ENCODE results near the gene CGB8. TPM values are rescaled to one million over a fixed set of nuclear protein-coding genes. Genes with fewer than 3 reads are reported as not detected.
A peak's percentile ranks its signal among the peaks of the same experiment; 100 is the strongest.

The CGB8 gene
- total RNA-seq, 1 donor from 2014 or later, result not detected

DNA sequence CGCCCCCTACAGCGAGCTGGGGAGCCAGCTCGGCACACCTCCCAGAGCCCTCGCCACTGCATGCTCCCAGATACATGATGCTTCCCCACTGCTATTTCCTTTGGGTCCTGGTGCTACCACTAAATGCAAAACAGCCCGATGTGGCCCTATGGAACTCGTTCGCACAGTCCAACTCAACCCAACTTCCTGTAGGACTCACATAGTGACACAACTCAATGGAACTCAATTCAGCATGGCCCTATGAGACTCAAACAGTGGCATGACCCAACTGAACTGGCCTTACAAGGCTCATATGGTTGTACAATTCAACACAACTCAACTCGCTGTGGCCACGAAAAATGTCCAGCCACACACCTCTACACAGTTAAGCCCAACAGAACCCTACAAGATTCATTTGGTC lies 20.1 kb upstream of the CGB8 start:
- DNase-seq (ENCODE audit: extremely low spot score, unreplicated experiment), result no peak
- Mint-ChIP-seq H3K27ac (ENCODE audit: unreplicated experiment) (no peak overlapping the region), H3K4me3 (ENCODE audit: unreplicated experiment) (no peak overlapping the region), H3K9me3 (ENCODE audit: unreplicated experiment) (peaks cover 7% of the 10 kb centered on the region), H3K36me3 (ENCODE audit: unreplicated experiment) (peaks cover 4% of the 10 kb centered on the region), H3K27me3 (ENCODE audit: unreplicated experiment) (peaks cover 66% of the 10 kb centered on the region), H3K4me1 (ENCODE audit: unreplicated experiment) (peaks cover 16% of the 10 kb centered on the region)
- TF ChIP-seq, protein P1, sequence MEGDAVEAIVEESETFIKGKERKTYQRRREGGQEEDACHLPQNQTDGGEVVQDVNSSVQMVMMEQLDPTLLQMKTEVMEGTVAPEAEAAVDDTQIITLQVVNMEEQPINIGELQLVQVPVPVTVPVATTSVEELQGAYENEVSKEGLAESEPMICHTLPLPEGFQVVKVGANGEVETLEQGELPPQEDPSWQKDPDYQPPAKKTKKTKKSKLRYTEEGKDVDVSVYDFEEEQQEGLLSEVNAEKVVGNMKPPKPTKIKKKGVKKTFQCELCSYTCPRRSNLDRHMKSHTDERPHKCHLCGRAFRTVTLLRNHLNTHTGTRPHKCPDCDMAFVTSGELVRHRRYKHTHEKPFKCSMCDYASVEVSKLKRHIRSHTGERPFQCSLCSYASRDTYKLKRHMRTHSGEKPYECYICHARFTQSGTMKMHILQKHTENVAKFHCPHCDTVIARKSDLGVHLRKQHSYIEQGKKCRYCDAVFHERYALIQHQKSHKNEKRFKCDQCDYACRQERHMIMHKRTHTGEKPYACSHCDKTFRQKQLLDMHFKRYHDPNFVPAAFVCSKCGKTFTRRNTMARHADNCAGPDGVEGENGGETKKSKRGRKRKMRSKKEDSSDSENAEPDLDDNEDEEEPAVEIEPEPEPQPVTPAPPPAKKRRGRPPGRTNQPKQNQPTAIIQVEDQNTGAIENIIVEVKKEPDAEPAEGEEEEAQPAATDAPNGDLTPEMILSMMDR (IDR thresholded peaks at IDR 0.05), result no peak

DNA sequence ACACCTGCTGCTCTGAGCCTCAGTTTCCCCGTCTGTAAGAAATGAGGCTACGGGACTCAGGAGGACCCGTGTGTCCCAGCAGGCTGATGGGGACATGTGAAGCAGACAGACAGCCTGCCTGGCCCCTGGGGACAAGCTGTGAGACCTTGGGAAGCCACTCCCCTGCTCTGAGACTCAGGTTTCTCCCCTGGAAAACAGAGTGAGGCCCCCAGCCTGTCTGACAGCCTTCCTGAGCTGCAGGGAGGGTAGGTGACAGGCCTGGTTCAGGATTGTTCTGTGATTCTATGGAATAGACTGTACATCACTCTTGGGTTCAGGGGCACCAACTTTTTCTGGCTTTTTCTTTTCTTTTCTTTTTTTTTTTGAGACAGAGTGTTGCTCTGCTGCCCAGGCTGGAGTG lies 18.6 kb upstream of the CGB8 start:
- no peak overlapping the region for H3K4me3 Mint-ChIP-seq (ENCODE audit: unreplicated experiment)
- TF ChIP-seq, protein P1 (IDR thresholded peaks at IDR 0.05), result no peak
- no peak for DNase-seq (ENCODE audit: extremely low spot score, unreplicated experiment)
- peaks cover 7% of the 10 kb centered on the region for H3K9me3 Mint-ChIP-seq (ENCODE audit: unreplicated experiment)
- peaks cover 7% of the 10 kb centered on the region for H3K4me1 Mint-ChIP-seq (ENCODE audit: unreplicated experiment)
- no peaks in the 10 kb centered on the region for H3K36me3 Mint-ChIP-seq (ENCODE audit: unreplicated experiment)
- no peak overlapping the region for H3K27ac Mint-ChIP-seq (ENCODE audit: unreplicated experiment)
- H3K27me3 Mint-ChIP-seq (ENCODE audit: unreplicated experiment), result peaks cover 52% of the 10 kb centered on the region

DNA sequence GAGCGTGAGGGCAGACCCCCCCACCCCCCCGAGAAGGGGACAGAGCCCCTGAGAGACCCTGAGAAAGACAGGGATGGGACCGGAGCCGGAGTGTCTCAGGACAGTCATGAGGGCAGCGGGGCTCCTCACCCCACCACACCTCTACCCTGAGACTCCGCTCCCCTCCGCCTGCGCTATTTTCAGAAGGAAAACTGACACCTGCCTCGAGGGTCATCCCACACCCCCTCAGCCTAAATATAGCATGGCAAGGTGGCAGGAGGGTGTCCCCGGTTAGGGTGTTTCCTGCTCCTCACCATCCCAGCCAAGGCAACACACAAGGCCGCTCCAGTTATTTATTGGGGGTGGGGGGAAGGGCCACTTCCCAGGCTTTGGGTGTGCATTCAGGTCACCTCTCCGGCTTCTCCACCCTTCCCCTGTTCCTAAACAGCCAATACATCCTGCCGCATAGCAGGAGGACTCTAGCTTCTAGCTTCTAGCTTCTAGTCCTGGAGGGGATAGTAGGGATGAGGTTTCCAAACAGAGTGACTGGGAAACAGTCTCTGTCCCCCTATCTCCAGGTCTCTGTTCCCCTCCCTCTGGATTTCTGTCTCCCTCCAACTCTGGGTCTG lies 17.1 kb upstream of the CGB8 start:
- Mint-ChIP-seq H3K4me3 (ENCODE audit: unreplicated experiment) (no peak overlapping the region), H3K36me3 (ENCODE audit: unreplicated experiment) (no peaks in the 10 kb centered on the region), H3K4me1 (ENCODE audit: unreplicated experiment) (peaks cover 7% of the 10 kb centered on the region), H3K27me3 (ENCODE audit: unreplicated experiment) (peaks cover 46% of the 10 kb centered on the region), H3K9me3 (ENCODE audit: unreplicated experiment) (peaks cover 7% of the 10 kb centered on the region), H3K27ac (ENCODE audit: unreplicated experiment) (no peak overlapping the region)
- DNase-seq (ENCODE audit: extremely low spot score, unreplicated experiment), result no peak
- TF ChIP-seq, protein P1 (IDR thresholded peaks at IDR 0.05), result no peak

DNA sequence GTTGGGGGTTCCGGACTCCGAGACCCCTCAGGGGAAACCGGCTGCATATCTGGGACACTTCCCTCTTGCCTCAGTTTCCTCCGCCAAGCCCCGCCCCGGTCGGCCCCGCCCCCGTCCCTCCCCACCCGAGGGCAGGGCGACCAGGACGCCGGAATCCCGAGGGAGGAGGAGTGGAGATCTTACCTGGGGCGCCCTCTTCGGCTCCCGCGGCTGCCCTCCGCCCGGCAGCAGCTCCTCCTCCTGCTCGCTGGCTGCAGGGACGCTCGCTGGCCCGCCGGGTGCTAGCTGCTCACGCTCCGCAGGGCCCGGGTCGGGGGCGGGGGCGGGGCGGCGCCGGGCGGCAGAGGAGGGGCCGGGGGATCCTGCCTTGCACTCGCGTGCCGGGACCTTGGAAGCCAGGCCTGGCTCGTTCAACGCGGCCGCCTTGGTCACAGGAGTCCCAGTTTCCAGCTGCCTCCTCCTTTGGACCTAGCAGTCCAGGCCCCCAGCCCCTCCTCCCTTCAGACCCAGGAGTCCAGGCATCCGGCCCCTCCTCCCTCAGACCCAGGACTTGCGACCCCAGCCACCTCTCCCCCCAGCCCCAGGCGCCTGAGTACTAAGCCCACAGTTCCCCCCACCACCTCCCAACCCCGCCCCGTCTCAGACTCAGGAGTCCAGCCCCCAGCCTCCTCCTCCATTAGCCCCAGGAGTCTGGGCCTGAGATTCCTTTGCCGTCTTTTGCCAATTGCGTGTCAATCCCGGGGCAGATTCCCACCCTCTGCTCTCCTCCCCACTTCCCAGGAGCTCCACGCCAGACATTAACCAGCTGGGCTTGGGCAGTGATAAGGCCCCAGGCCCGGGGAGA lies 16.1 kb upstream of the CGB8 start, which contains the start of gene NTF4:
TSS of gene NTF4 (minus strand) at position 51 of the 844 bp plus-strand sequence. CDS start 2,821 bp downstream, outside the sequence.
- H3K27me3 Mint-ChIP-seq (ENCODE audit: unreplicated experiment), result peaks cover 38% of the 10 kb centered on the region
- peak within 1 kb of the TSS; percentile 45 for H3K4me3 Mint-ChIP-seq (ENCODE audit: unreplicated experiment)
- H3K36me3 Mint-ChIP-seq (ENCODE audit: unreplicated experiment), result no peaks in the 10 kb centered on the region
- peaks cover 7% of the 10 kb centered on the region for H3K4me1 Mint-ChIP-seq (ENCODE audit: unreplicated experiment)
- TF ChIP-seq, protein P1 (IDR thresholded peaks at IDR 0.05), result no peak
- DNase-seq (ENCODE audit: extremely low spot score, unreplicated experiment), result no peak
- peaks cover 7% of the 10 kb centered on the region for H3K9me3 Mint-ChIP-seq (ENCODE audit: unreplicated experiment)
- H3K27ac Mint-ChIP-seq (ENCODE audit: unreplicated experiment), result peak within 1 kb of the TSS; percentile 54

DNA sequence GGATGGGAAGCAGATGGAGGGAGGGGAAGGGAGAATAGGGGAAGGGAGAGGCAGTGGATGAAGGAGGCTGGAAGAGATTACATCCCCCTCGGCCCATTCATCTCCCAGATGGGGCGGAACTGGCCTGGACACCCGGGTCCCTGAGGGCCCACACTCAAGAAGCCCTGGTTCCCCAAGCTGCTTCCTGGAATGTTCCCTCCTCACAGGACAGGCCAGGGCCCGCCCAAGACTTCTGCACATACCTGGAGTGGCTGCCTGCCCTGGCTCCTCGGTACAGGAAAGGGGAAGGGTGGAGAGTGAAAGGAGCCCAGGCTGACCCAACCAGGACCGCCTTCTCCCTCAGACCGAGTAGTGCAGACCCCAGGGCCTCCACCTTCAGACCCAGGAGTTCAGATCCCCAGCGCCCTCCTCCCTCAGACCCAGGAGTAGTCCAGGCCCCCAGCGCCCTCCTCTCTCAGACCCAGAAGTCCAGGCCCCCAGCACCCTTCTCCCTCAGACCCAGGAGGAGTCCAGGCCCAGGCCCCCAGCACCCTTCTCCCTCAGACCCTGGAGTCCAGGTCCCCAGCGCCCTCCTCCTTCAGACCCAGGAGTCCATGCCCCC lies 15.2 kb upstream of the CGB8 start:
- Mint-ChIP-seq H3K27ac (ENCODE audit: unreplicated experiment) (no peak overlapping the region), H3K4me3 (ENCODE audit: unreplicated experiment) (peak overlapping the region; percentile 45), H3K36me3 (ENCODE audit: unreplicated experiment) (no peaks in the 10 kb centered on the region), H3K9me3 (ENCODE audit: unreplicated experiment) (peaks cover under 1% of the 10 kb centered on the region), H3K27me3 (ENCODE audit: unreplicated experiment) (peaks cover 32% of the 10 kb centered on the region), H3K4me1 (ENCODE audit: unreplicated experiment) (peaks cover 7% of the 10 kb centered on the region)
- TF ChIP-seq, protein P1 (IDR thresholded peaks at IDR 0.05), result no peak
- no peak for DNase-seq (ENCODE audit: extremely low spot score, unreplicated experiment)
